ENCODE measurements around the gene GTF2A1. TPM values are rescaled to one million over a fixed set of nuclear protein-coding genes. Genes with fewer than 3 reads are reported as not detected.

The GTF2A1 gene
- polyA plus RNA-seq, 1 donor = 16.8 TPM

GRCh38 chr14:81133400-81133799 lies 87.4 kb downstream of the GTF2A1 start:
- no peak for DNase-seq (ENCODE audit: low read depth)

GRCh38 chr14:81132468-81132867 lies 88.3 kb downstream of the GTF2A1 start:
- no peak for DNase-seq (ENCODE audit: low read depth)

- DNase-seq (ENCODE audit: low read depth) = no peak
Measured at GRCh38 chr14:81129242-81129641, 91.5 kb downstream of the GTF2A1 start.

GRCh38 chr14:81127785-81128184 lies 93.0 kb downstream of the GTF2A1 start:
- no peak for DNase-seq (ENCODE audit: low read depth)

GRCh38 chr14:81125536-81125935 lies 95.2 kb downstream of the GTF2A1 start:
- no peak for DNase-seq (ENCODE audit: low read depth)

Other genes with a start within 250 kb of the GTF2A1 start
- gene STON2, start 179.4 kb upstream of the GTF2A1 start, polyA plus RNA-seq (ENCODE audit: insufficient read length) = 16.6 TPM

All from forelimb muscle (tissue), 1 donor.